Activated CD8-positive, alpha-beta memory T cell treated with anti-CD3 and anti-CD28 coated beads for 4 hours (primary cell): ENCODE results near the gene BRD3.
"Not testable (repeated sequence)": the region's sequence is repeated elsewhere in the genome, so short reads cannot be mapped to it uniquely, and the experiment has no call there.

Source experiments
- DNase-seq, 2 donors: peaks; one replicate each; pipeline ENCODE4 v3.0.0-alpha.2; 2020; ENCODE audit warnings: low read depth in 2 of 2

BRD3 gene

DNA sequence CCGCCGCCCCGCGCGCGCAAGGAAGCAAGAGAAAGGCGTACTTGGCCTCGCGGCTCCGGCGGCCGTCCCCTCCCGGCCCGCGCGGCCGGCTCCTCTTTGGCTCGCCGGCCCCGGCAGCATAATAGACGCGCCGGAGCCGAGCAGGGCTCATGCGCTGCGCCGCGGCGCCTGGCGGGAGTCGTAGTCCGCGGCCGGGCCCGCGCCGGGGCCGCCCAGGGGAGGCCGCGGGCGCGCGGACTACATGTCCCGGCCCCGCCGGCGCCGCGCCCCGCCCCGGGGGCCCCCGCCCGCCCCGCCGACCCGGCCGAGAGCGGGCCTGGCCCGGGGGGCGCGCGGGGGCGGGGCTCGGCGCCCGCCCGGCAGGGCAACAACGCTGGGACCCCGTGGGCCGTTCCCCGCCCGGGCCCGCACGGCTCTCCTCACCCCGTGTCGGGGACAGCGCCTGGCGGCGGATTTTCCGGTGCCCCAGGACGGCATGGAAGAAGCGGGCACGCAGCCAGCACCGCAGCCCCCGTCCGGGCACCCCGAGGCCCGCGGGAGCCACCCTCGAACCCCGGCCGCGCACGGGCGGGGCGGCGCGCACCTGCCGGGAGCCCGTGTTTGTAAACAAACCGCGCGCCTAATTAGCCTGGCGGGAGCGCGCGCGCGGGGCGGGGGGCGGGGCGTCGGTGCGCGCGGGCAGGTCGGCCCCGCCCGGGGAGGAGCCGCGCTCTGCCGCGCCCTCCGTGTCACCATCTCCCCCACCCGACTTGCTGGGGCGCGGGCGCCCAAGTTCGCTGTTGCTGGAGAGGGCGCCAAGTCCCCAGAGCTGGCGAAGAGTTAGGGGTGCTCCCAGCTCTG is at the start of gene BRD3:
Gene BRD3 (minus strand): TSS at position 123 of the 840 bp plus-strand sequence. CDS start 14,549 bp downstream, outside the sequence.
- peak; percentile 60 to 62 for DNase-seq

DNA sequence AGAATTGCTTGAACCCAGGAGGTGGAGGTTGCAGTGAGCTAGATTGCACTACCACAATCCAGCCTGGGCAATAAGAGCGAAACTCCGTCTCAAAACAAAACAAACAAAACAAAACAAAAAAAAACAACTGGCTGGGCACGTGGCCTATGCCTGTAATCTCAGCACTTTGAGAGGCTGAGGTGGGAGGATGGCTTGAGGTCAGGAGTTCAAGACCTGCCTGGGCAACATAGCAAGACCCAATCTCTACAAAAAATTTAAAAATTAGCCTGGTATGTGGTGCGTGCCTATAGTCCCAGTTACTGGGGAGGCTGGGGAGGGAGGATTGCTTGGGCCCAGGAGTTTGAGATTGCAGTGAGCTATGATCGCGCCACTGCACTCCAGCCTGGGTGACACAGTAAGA is 44.7 kb upstream of the BRD3 start:
- DNase-seq, result no peak

DNA sequence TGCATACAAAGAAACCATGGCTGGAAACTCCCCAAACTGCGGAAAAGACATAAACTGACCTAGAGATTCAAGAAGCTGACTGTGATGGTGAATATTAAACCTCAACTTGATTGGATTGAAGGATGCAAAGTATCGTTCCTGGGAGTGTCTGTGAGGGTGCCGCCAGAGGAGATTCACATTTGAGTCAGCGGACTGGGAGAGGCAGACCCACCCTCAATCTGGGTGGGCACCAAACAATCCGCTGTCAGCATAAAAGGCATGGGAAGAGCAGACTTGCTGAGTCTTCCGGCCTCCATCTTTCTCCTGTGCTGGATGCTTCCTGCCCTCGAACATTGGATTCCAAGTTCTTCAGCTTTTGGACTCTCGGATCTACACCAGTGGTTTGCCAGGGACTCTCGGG is 43.2 kb upstream of the BRD3 start:
- no peak for DNase-seq

DNA sequence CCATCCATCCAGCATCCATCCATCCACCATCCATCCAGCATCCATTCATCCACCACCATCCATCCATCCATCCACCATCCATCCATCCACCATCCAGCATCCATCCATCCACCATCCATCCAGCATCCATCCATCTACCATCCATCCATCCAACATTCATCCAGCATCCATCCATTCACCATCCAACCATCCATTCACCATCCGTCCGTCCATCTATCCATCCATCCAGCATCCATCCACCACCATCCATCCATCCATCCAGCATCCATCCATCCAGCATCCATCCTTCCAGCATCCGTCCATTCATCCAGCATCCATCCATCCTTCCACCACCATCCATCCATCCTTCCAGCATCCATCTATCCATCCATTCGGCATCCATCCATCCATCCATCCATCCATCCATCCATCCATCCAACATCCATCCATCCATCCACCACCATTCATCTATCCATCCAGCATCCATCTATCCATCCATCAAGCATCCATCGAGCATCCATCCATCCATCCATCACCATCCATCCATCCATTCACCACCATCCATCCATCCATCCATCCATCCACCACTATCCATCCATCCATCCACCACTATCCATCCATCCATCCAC is 35.7 kb upstream of the BRD3 start:
- no peak for DNase-seq

DNA sequence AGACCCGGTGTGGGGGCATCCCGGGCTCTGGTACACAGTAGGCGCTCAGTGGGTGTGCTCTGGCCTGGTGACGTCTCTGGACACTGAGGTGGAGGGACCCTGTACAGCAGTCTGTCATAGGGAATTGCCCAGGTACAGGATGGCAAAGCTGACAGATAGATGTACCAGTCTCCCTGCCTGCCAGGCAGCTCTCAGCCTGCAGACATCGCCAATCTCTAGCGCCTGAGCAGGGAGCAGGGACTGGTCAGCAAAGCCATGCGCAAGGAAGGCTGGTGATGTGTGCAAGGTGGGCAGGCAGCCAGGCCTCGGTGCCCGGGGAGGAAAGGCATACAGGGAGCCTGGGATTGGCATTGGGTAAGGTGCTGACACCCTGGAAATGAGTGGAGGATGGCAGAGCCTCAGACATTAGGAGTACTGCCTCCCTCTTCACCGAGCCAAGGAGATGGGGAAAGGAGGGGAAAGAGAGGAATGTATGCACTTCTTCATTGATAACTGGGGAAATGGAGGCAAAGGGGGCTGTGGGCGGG is 33.9 kb upstream of the BRD3 start:
- DNase-seq, result no peak

DNA sequence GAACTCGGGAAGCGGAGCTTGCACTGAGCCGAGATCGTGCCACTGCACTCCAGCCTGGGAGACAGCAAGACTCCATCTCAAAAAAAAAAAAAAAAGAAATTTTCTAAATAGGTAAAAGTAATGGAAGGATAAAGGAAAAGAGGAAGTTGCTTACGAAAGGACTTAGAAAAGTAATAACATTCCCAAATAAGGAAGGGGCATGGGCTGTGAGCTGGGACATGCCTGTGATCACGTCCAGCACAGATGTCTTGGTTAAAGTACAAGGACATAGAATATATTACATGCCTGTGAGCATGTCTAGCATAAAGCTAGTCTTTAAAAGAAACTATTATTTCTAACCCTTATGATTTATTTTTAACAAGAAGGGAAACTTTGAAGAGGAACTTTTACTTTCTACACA is 33.3 kb upstream of the BRD3 start:
- DNase-seq, result not testable (repeated sequence)

DNA sequence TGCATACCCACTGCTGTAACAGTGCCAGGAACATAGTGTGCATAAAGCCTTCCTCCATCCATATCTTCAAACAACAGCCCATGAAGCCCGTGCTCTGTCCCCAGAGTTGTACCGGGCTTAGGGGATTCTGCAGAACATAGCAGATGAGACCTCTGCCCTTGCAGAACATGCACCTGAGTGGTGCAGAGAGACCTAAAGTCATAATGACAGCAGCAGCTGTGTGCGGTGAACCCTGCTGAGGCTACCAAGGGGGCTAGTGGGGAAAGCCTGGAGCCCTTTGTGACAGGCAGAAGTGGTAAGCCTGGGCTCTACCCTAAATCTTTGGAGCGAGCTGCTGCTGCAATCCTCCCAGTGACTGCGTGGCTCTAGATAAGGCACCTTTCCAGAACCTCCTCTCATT is 32.2 kb upstream of the BRD3 start:
- no peak for DNase-seq

- DNase-seq, result peak; percentile 3 to 26
These were observed 31.4 kb upstream of the BRD3 start for GRCh38 chr9:134099123-134099761.

DNA sequence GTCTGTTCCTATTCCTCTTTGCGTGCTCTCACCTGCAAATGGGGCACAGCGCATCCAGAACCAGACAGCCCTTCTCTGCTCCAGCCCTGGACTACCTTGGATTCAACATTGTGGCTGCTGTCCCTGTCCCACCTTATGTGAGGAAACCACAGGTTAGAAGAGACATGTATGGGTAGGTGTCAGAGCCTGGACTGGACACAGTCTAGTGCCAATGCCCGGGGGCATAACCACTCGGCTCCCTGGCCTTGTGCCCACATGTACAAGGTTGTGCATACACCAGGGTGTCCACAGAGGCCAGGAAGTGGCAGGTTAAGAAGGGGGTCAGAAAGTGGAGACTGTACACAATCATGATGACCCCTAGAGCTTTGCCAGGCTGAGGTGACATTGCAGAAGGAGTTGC is 22.1 kb upstream of the BRD3 start:
- no peak for DNase-seq

DNA sequence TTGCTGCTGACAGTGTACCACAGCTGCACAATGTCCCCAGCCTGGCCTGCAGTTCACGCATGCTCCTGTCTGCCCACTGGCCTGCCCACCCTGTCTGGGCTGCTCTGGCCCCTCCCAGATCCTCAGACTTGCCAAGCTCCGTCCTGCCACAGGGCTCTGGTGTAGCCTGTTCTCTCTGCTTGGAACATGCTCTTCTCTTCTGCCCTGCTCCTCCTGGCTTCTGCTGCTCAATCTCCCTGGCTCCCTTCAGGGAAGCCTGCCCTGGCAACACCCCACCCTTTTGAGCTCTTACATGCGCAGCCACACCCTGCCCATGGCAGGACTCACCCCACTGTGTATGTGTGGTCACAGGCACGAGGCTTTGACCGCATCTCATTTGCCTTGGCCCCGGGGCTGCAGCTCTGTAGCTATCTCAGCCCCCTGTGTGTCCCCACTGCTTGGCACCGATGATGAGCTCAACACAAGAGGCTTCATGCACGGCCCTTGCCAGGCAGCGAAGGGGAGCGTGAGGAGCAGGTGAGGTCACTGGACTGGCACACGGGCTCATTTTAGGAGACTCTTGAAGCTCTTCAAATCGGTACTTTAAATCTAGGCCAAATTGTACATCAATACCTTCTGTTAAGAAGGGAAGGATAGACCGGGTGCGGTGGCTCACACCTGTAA is 20.4 kb upstream of the BRD3 start:
- DNase-seq, result no peak

DNA sequence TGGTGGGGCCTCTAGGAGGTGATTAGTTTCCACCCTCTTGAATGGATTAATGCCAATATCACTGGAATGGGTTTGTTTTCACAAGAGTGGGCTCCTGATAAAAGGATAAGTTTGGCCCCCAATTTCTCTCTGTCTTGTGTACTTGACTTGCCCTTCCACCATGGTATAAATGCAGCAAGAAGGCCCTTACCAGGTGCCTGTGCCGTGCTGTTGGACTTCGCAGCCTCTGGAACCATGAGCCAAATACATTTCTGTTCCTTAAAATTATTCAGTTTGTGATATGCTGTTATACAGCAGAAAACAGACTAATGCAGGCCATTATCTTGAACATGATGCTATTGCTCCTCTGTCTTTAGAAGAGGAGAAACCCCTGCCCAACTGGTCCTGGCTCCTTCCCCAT is 17.8 kb upstream of the BRD3 start:
- DNase-seq, result no peak

- DNase-seq, result no peak
These were observed 15.6 kb upstream of the BRD3 start for GRCh38 chr9:134083451-134083850.

DNA sequence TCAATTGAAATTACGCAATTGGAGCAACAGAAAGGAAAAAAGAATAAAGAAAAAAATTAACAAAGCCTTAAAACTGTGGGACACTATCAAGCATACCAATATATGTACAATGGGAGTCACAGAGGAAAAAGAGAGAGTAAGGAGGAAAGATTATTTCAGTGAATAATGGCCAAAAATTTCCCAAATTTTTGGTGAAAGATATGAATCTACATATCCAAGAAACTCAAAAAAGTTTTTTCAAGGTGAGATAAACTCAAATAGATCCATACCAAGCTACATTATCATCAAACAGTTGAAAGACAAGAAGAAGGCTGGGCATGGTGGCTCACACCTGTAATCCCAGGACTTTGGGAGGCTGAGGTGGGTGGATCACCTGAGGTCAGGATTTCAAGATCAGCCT is 8.8 kb upstream of the BRD3 start:
- no peak for DNase-seq

DNA sequence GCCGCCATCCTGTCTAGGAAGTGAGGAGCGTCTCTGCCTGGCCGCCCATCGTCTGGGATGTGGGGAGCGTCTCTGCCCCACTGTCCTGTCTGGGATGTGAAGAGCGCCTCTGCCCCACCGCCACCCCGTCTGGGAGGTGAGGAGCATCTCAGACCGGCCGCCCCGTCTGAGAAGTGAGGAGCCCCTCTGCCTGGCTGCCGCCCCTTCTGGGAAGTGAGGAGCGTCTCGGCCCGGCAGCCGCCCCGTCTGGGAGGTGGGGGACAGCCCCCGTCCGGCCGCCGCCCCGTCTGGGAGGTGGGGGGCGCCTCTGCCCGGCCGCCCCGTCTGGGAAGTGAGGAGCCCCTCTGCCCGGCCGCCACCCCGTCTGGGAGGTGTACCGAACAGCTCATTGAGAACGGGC is 7.9 kb upstream of the BRD3 start:
- DNase-seq, result not testable (repeated sequence)

- DNase-seq, result no peak
These were observed 5.7 kb upstream of the BRD3 start for GRCh38 chr9:134073500-134073899.

- not testable (repeated sequence) for DNase-seq
These were observed 4.9 kb upstream of the BRD3 start for GRCh38 chr9:134072683-134073082.

GRCh38 chr9:134071149-134071548 is 3.3 kb upstream of the BRD3 start:
- no peak for DNase-seq

- DNase-seq, result no peak
These were observed 1.9 kb upstream of the BRD3 start for GRCh38 chr9:134069480-134070399.

DNA sequence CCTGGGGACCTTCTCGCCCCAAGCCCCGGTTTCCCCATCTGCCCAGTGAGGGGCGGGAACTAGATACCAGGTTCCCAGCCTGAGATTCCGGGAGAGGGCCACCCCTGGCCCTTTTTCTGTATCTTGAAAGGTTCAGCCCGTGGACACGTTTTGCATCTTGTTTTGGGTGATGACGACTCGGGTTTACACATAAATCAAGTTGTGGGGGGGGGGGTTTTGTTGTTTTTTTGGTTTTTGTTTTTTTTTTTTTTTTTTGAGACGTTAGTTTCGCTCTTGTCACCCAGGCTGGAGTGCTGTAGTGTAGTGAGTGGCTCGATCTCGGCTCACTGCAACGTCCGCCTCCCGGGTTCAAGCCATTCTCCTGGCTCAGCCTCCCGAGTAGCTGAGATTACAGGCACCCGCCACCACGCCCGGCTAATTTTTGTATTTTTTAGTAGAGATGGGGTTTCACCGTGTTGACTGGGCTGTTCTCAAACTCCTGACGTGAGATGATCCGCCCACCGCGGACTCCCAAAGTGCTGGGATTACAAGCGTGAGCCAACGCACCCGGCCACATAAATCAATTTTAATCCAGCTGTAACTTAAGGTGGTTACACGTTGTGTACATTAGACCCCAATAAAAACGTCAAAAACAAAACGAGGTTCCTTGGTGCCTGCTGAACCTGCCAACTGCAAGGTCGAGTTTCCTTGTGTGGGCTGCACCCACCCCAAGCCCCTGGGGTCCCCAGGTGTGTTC is 1.1 kb upstream of the BRD3 start:
- no peak for DNase-seq
